HG03520 (cell line): ENCODE data around the gene NEU1.
"Not testable (repeated sequence)": the region's sequence is repeated elsewhere in the genome, so short reads cannot be mapped to it uniquely, and the experiment has no call there.

Source experiments
- ATAC-seq: cut with Tn5 transposase; IDR thresholded peaks from one replicate; pipeline ENCODE4 v1.9.1; 2021; ENCODE audit warnings: mild to moderate bottlenecking, moderate library complexity; ENCODE audit not compliant: unreplicated experiment

The NEU1 gene

DNA sequence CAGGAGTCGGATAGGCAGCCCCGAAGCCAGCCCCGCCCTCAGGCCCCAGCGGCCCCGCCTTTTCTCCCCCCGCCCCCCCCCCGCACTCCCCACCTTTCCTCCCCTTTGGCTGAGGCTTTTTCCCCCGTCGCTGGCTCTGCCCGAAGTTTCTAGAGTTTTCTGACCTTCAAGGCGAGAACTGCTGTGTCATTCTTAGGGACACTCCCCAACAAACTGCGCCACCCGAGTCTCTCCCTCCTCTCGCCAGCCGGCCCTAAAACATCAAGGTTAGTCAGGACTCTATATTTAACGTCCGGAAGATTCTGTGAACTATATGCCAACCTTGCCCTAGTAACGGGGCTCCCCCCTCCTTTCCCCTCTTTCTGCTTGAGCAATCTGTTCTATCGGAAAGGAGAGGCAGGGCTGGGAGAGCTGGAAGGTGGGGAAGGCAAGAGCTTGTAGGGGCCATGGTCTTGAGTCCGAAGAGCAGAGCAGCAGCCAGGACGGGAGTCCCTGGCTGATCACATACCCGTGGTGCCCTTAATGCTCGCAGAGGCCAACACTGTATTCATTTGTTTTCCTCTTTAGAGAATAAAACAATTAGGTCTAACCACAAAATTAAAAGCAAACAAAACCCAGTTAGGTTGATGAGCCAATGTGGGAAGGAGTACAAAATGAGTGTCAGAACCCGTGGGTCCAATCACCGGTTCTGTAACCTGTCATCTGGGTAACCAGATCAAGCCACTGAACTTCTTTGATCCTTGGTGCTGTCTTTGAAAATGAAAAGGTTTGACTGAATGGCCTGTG lies 40.4 kb downstream of the NEU1 start:
- ATAC-seq: no peak

DNA sequence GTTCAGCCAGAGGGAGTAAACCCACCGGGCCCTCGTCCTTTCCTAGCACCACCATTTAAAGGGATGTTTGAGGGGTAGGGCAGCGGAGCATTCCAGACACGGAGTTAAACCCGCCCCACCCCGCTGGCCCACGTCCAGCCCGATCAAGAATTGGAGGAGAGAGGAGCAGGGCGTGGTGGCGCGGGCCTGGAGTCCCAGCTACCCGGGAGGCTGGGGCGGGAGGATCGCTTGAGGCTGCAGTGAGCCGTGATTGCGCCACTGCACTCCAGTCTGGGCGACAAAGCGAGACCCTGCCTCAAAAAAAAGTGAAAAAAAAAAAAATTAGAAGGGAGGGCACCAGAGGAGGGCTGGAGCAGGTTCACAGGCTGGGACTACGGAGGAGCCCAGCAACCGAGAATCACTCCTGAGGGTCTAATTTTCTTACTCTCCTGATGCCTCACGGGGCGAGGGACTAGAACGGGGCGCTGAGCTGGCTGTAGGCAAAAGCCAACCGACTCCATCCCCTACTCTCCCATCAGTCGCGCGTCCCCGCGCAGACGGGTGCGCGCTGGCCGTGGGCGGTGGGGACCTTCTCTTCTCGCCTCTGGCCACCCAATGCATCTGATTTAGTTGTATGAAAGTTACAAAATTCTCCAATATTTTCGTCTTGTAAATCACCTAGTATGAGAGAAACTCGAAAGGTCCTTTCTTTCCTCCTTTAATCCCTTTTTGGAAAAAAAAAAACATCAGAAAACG lies 41.2 kb downstream of the NEU1 start:
- no peak for ATAC-seq

DNA sequence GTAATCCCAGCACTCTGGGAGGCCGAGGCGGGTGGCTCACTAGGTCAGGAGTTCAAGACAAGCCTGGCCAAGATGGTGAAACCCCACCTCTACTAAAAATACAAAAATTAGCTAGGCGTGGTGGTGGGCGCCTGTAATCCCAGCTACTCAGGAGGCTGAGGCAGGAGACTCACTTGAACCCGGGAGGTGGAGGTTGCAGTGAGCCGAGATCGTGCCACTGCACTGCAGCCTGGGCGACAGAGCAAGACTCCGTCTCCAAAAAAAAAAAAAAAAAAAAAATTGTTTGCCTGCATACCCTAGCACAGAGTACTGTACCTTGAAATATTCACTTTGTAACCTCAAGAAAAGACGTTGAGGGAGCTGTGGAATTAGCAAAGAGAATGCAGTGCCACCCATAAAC lies 42.2 kb downstream of the NEU1 start:
- ATAC-seq: not testable (repeated sequence)

DNA sequence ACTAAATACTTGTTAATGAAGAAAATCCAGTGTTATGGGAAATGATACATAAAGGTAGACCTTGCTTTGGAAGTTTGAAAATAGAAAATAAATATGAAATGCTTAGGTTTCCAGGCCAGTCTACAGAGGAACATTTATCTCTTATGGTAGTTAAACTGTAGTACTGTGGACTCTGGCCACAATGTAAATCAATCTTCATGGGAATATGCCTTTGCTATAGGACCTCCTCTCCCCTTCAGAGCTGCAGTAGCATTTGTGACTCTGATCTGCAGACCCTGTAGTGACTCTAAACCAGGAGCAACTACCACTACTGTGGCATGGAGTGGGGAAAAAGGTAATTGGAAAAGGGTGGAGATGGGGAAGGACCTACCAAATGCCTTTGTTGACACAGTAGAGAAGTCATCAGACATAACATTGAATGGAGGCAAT lies 42.7 kb downstream of the NEU1 start:
- no peak for ATAC-seq

DNA sequence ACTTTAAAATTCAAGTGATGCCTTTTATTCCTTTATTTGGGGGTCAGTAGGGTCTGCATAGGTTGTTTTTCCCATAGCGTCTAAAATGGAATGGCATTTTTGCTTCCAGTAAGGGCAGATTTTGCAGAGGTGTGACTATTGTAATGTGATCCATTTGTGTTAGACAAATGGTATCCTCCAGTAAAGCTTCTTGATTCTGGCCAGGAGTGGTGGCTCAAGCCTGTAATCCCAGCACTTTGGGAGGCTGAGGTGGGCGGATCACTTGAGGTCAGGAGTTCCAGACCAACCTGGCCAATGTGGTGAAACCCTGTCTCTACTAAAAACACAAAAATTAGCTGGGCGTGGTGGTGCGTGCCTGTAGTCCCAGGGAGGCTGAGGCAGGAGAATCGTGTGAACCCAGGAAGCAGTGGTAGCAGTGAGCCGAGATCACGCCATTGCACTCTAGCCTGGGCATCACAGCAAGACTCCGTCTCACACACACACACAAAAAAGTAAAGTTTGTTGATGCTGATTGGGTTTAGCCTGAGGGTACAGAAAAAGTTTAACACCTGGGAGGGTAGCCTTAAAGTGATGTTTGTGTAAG lies 44.6 kb downstream of the NEU1 start:
- ATAC-seq: not testable (repeated sequence)

DNA sequence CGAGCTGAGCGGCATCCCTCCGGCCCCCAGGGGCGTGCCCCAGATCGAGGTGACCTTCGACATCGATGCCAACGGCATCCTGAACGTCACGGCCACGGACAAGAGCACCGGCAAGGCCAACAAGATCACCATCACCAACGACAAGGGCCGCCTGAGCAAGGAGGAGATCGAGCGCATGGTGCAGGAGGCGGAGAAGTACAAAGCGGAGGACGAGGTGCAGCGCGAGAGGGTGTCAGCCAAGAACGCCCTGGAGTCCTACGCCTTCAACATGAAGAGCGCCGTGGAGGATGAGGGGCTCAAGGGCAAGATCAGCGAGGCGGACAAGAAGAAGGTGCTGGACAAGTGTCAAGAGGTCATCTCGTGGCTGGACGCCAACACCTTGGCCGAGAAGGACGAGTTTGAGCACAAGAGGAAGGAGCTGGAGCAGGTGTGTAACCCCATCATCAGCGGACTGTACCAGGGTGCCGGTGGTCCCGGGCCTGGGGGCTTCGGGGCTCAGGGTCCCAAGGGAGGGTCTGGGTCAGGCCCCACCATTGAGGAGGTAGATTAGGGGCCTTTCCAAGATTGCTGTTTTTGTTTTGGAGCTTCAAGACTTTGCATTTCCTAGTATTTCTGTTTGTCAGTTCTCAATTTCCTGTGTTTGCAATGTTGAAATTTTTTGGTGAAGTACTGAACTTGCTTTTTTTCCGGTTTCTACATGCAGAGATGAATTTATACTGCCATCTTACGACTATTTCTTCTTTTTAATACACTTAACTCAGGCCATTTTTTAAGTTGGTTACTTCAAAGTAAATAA lies 45.3 kb downstream of the NEU1 start:
- ATAC-seq: not testable (repeated sequence)

DNA sequence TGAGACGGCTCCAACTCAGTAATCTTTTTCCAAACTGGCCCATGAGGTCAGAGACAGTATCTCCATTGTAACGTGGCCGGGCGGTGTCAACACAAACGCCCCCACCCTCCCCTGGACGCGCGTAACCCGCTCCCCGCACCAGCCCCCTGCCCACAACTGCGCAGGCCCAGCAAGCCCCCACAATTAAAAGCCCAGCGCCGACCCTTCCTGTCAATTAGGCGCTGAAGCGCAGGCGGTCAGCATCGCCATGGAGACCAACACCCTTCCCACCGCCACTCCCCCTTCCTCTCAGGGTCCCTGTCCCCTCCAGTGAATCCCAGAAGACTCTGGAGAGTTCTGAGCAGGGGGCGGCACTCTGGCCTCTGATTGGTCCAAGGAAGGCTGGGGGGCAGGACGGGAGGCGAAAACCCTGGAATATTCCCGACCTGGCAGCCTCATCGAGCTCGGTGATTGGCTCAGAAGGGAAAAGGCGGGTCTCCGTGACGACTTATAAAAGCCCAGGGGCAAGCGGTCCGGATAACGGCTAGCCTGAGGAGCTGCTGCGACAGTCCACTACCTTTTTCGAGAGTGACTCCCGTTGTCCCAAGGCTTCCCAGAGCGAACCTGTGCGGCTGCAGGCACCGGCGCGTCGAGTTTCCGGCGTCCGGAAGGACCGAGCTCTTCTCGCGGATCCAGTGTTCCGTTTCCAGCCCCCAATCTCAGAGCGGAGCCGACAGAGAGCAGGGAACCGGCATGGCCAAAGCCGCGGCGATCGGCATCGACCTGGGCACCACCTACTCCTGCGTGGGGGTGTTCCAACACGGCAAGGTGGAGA lies 47.4 kb downstream of the NEU1 start, which contains the start of the genes HSPA1A and HSPA1L:
Gene HSPA1A (plus strand): TSS at position 519 of the 814 bp plus-strand sequence. CDS start 214 bp downstream, at position 733.
Gene HSPA1L (minus strand): TSS at position 259 of the 814 bp plus-strand sequence. CDS start 3,311 bp downstream, outside the sequence.
- no peak for ATAC-seq

DNA sequence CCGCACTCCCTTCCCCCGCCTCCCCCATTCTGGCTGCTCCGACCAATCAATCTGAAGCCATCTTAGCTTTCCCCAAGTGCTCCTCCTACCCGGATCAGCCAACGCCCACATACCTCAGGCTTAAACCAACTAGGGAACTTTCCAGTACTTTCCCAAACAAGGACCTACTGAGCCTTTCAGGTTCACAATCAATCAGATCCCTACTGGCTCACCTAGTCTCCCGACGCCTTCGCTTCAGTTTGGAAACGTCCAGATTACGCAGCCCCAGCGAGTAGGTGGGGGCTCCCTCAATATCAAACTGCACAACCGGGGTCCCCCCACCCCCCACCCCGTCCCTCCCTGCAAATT lies 48.0 kb downstream of the NEU1 start:
- ATAC-seq: no peak

DNA sequence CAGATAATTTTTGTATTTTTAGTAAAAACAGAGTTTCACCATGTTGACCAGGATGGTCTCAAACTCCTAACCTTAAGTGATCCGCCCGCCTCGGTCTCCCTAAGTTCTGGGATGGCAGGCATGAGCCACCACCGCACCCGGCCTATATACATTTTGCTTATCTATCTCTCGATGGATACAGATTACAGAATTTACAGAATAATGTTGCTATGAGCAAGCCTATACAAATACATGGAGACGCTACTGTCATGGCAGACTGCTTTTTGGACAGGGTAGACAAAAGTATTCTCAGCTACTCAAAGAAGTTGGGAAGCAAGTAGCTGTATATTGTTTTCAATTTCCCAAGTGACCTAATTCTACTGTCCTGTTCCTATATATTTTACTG lies 49.2 kb downstream of the NEU1 start:
- ATAC-seq: no peak

DNA sequence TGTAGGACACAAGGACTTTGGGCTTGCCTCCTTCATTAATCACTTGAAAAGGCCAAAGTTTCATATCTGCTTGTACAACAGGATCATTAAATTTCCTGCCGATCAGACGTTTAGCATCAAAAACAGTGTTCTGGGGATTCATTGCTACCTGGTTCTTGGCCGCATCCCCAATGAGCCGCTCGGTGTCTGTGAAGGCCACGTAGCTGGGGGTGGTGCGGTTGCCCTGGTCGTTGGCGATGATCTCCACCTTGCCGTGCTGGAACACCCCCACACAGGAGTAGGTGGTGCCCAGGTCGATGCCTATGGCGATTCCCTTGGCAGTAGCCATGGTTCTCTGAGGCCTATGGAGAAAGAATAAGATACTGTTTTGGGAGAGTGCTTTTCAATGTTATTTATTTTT lies 51.0 kb downstream of the NEU1 start:
- no peak for ATAC-seq

DNA sequence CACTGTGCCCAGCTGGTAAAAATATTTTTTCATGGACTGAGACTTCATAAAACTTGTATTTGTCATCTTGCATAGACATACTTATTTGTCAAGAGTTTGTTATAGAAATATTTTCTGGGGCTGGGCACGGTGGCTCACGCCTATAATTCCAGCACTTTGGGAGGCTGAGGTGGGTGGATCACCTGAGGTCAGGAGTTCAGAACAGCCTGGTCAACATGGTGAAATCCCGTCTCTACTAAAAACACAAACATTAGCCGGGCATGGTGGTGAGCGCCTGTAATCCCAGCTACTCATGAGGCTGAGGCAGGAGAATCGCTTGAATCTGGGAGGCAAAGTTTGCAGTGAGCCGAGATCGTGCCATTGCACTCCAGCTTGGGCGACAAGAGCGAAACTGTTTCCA lies 54.0 kb downstream of the NEU1 start:
- not testable (repeated sequence) for ATAC-seq
